GM21515 (cell line): ENCODE measurements around the gene ACHE.

Experiments used
- ATAC-seq: cut with Tn5 transposase; IDR thresholded peaks from one replicate; pipeline ENCODE4 v1.9.1; 2021; ENCODE audit not compliant: unreplicated experiment

Gene ACHE

GRCh38 chr7:100886142-100886935 is 9.3 kb downstream of the ACHE start:
- ATAC-seq, result no peak

- ATAC-seq, result no peak
These were observed 10.1 kb downstream of the ACHE start for GRCh38 chr7:100885440-100886141.

GRCh38 chr7:100884736-100885439 is 10.8 kb downstream of the ACHE start:
- no peak for ATAC-seq

GRCh38 chr7:100882785-100883526 is 12.7 kb downstream of the ACHE start:
- ATAC-seq, result no peak

- no peak for ATAC-seq
These were observed 13.5 kb downstream of the ACHE start for GRCh38 chr7:100882201-100882600.

GRCh38 chr7:100881136-100881535 is 14.6 kb downstream of the ACHE start:
- no peak for ATAC-seq

GRCh38 chr7:100880645-100881044 is 15.0 kb downstream of the ACHE start:
- ATAC-seq, result no peak

- ATAC-seq, result no peak
These were observed 15.9 kb downstream of the ACHE start for GRCh38 chr7:100879685-100880261.

- no peak for ATAC-seq
These were observed 17.0 kb downstream of the ACHE start for GRCh38 chr7:100878685-100879084.

GRCh38 chr7:100878013-100878412 is 17.7 kb downstream of the ACHE start:
- no peak for ATAC-seq

GRCh38 chr7:100875356-100875751 is 20.3 kb downstream of the ACHE start:
- ATAC-seq, result peak; percentile 27

- ATAC-seq, result peak; percentile 86
These were observed 20.9 kb downstream of the ACHE start, which contains the start of gene SRRT for GRCh38 chr7:100874577-100875355. SRRT (plus strand) TSS chr7:100875103; CDS start chr7:100875591, 488 bp downstream.

- no peak for ATAC-seq
These were observed 21.4 kb downstream of the ACHE start for GRCh38 chr7:100874300-100874576.

GRCh38 chr7:100873599-100874299 is 21.9 kb downstream of the ACHE start:
- ATAC-seq, result no peak

GRCh38 chr7:100867776-100868485 is 27.8 kb downstream of the ACHE start:
- no peak for ATAC-seq

- ATAC-seq, result no peak
These were observed 28.5 kb downstream of the ACHE start, which contains the start of gene TRIP6 for GRCh38 chr7:100867040-100867775. TRIP6 (plus strand) TSS chr7:100867387; CDS start chr7:100867498, 111 bp downstream.

GRCh38 chr7:100866729-100867039 is 29.0 kb downstream of the ACHE start:
- no peak for ATAC-seq
